Body of pancreas (tissue), 4 donors: Measurements from ENCODE around the gene POU2F2.

Experiments
- POLR2A ChIP-seq, 3 donors: fragments of 450-650 bp; IDR thresholded peaks; one replicate each; pipeline ENCODE4 v1.6.1; 2016; ENCODE audit warnings: antibody characterized with exemption in 3 of 3, mild to moderate bottlenecking in 2 of 3
- TF ChIP-seq, protein P1 (sequence below), 7 experiments: fragments of 450-650 bp in 4 of 7; fragments of 200-600 bp in 3 of 7; sonication (generic) in 3 of 7; IDR thresholded peaks; one replicate each; pipeline ENCODE4 v1.5.1; 2016 to 2019; ENCODE audit warnings: antibody characterized with exemption in 7 of 7

DNA sequence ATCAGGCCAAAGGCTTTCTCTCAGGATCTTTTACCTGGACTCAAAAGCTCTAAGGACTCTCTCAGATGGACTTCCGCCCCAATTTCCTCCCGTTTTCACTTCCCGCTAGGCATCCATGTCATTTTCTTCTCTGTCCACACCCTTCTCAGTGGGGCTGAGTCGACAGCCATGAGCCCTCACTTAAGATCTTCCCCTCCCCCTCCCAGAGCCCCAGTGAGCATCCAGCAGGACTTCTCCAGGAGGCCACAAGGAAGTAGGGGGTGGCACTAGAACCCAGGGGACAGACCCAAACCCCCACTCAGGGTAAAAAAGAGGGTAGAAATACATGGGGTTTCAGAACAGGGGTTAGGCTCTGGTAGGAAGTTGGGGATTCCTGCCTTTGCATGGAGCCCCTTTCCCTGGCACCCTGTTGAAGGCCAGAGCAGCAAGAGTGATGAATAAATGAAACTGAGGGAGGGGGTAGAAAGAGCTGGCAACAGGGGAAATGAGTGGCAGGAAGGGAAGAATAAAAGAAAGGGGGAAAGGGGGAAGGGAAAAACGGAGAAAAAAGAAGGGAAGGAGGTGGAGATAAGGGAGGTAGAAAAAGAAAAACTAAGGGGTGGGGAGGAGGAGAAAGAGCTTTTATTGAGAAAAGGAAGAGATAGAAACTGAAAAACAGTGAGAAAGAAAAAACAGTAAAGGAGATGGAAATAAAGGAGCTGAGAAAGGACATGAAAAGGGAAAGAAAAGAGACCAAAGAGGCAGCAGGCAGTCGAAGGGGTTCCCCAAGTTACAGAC is 42.9 kb upstream of the POU2F2 start:
- TF ChIP-seq, protein P1, sequence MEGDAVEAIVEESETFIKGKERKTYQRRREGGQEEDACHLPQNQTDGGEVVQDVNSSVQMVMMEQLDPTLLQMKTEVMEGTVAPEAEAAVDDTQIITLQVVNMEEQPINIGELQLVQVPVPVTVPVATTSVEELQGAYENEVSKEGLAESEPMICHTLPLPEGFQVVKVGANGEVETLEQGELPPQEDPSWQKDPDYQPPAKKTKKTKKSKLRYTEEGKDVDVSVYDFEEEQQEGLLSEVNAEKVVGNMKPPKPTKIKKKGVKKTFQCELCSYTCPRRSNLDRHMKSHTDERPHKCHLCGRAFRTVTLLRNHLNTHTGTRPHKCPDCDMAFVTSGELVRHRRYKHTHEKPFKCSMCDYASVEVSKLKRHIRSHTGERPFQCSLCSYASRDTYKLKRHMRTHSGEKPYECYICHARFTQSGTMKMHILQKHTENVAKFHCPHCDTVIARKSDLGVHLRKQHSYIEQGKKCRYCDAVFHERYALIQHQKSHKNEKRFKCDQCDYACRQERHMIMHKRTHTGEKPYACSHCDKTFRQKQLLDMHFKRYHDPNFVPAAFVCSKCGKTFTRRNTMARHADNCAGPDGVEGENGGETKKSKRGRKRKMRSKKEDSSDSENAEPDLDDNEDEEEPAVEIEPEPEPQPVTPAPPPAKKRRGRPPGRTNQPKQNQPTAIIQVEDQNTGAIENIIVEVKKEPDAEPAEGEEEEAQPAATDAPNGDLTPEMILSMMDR (IDR thresholded peaks at IDR 0.05), result no peak
- no peak for TF ChIP-seq POLR2A (IDR thresholded peaks at IDR 0.05)
